Endothelial cell of umbilical vein (primary cell): ENCODE measurements around the gene BNC2.

Experiments used
- POLR2A ChIP-seq: IDR thresholded peaks from 2 replicates; pipeline ENCODE4 v1.6.1; 2012; ENCODE audit warnings: low read depth, mild to moderate bottlenecking, control low read depth, low read length
- TF ChIP-seq, protein P1 (sequence below), 2 donors: IDR thresholded peaks; 1 replicate in 1 of 2; 2 replicates in 1 of 2; pipeline ENCODE4 v1.5.1; 2011; ENCODE audit warnings: low read length in 2 of 2, mild to moderate bottlenecking in 2 of 2, moderate library complexity in 2 of 2, control low read depth in 1 of 2, inconsistent platforms in 1 of 2, low read depth in 1 of 2; ENCODE audit not compliant: insufficient read depth in 1 of 2; ENCODE audit errors: extremely low read depth in 1 of 2
- TF ChIP-seq, protein P2 (sequence below): IDR thresholded peaks from 2 replicates; pipeline ENCODE4 v1.6.1; 2011; ENCODE audit not compliant: insufficient read depth, insufficient read length

DNA sequence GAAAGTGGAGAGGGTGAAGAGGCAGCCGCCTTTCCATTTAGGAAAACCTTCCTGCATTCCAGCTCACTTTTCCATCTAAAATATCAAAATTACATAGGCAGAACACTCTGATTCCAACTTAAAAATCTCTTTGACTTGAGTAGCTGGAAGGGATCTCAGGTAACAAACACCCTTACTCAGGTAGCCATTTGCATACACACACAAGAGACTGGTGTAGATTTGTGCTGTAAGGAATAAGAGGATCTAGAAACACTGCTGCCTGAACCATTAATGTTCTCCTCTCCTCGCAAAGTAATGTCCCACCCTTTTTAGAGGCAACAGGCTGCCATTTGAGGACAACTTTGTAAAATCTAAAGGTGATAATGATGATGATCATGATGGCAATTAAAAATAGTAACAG is 53.5 kb downstream of the BNC2 start:
- TF ChIP-seq, protein P1, sequence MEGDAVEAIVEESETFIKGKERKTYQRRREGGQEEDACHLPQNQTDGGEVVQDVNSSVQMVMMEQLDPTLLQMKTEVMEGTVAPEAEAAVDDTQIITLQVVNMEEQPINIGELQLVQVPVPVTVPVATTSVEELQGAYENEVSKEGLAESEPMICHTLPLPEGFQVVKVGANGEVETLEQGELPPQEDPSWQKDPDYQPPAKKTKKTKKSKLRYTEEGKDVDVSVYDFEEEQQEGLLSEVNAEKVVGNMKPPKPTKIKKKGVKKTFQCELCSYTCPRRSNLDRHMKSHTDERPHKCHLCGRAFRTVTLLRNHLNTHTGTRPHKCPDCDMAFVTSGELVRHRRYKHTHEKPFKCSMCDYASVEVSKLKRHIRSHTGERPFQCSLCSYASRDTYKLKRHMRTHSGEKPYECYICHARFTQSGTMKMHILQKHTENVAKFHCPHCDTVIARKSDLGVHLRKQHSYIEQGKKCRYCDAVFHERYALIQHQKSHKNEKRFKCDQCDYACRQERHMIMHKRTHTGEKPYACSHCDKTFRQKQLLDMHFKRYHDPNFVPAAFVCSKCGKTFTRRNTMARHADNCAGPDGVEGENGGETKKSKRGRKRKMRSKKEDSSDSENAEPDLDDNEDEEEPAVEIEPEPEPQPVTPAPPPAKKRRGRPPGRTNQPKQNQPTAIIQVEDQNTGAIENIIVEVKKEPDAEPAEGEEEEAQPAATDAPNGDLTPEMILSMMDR (IDR thresholded peaks at IDR 0.05; ENCODE audit: extremely low read depth in 1 of 2, insufficient read depth in 1 of 2, low read depth in 1 of 2, low read length in 2 of 2): no peak
- TF ChIP-seq, protein P2, sequence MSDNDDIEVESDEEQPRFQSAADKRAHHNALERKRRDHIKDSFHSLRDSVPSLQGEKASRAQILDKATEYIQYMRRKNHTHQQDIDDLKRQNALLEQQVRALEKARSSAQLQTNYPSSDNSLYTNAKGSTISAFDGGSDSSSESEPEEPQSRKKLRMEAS: no peak
- no peak for TF ChIP-seq POLR2A
